ENCODE data around the gene SERPINB2. TPM values are rescaled to one million over a fixed set of nuclear protein-coding genes. Genes with fewer than 3 reads are reported as not detected.

The SERPINB2 gene
- total RNA-seq, 4 donors from 2014 or later, result 24.5 TPM; not detected in 3

- Histone ChIP-seq H3K27ac (replicated peaks in 1 of 4) (no peak overlapping the region), H3K9me3 (no peaks in the 10 kb centered on the region), H3K27me3 (no peaks in the 10 kb centered on the region), H3K4me1 (no peaks in the 10 kb centered on the region), H3K4me3 (no peak overlapping the region), H3K36me3 (no peaks in the 10 kb centered on the region)
- intact Hi-C loops (cut with DNase I), result no loop called here
- no peak for DNase-seq (ENCODE audit: extremely low spot score)
- 89% methylated on average over 2 of the region's 2 CpGs for WGBS
- TF ChIP-seq POLR2AphosphoS5 (IDR thresholded peaks at IDR 0.05) (no peak), EP300 (IDR thresholded peaks at IDR 0.05) (no peak), POLR2A (IDR thresholded peaks at IDR 0.05; ENCODE audit: low read depth) (no peak)
Observed at GRCh38 chr18:63889626-63890025, 2.1 kb downstream of the SERPINB2 start.

- intact Hi-C loops (cut with DNase I), result no loop called here
- 76% methylated on average over 6 of the region's 6 CpGs for WGBS
- H3K27me3 ChIP-seq, result no peaks in the 10 kb centered on the region
- H3K36me3 ChIP-seq, result no peaks in the 10 kb centered on the region
- no peaks in the 10 kb centered on the region for H3K4me1 ChIP-seq
- no peak for TF ChIP-seq EP300 (IDR thresholded peaks at IDR 0.05)
- no peak for TF ChIP-seq POLR2AphosphoS5 (IDR thresholded peaks at IDR 0.05)
- no peak for TF ChIP-seq CTCF (IDR thresholded peaks at IDR 0.05)
- TF ChIP-seq POLR2A (IDR thresholded peaks at IDR 0.05; ENCODE audit: low read depth), result no peak
- DNase-seq (ENCODE audit: extremely low spot score), result no peak
- no peaks in the 10 kb centered on the region for H3K9me3 ChIP-seq
- H3K27ac ChIP-seq (replicated peaks in 1 of 4), result no peak overlapping the region
- H3K4me3 ChIP-seq, result no peak overlapping the region
Observed at GRCh38 chr18:63890237-63890949, 2.9 kb downstream of the SERPINB2 start.

GRCh38 chr18:63890950-63891304 lies 3.4 kb downstream of the SERPINB2 start:
- DNase-seq (ENCODE audit: extremely low spot score), result no peak
- Histone ChIP-seq H3K4me3 (no peak overlapping the region), H3K36me3 (no peaks in the 10 kb centered on the region), H3K27ac (replicated peaks in 1 of 4) (no peak overlapping the region), H3K4me1 (no peaks in the 10 kb centered on the region), H3K27me3 (no peaks in the 10 kb centered on the region), H3K9me3 (no peaks in the 10 kb centered on the region)
- TF ChIP-seq POLR2AphosphoS5 (IDR thresholded peaks at IDR 0.05) (no peak), EP300 (IDR thresholded peaks at IDR 0.05) (no peak), CTCF (IDR thresholded peaks at IDR 0.05) (no peak), POLR2A (IDR thresholded peaks at IDR 0.05; ENCODE audit: low read depth) (no peak)
- intact Hi-C loops (cut with DNase I), result no loop called here
- 74% methylated on average over 5 of the region's 5 CpGs for WGBS

- WGBS, result 73% methylated on average over 4 of the region's 4 CpGs
- no peaks in the 10 kb centered on the region for H3K4me1 ChIP-seq
- no peak overlapping the region for H3K4me3 ChIP-seq
- DNase-seq (ENCODE audit: extremely low spot score), result no peak
- no peak for TF ChIP-seq EP300 (IDR thresholded peaks at IDR 0.05)
- no peak for TF ChIP-seq POLR2AphosphoS5 (IDR thresholded peaks at IDR 0.05)
- no peak for TF ChIP-seq CTCF (IDR thresholded peaks at IDR 0.05)
- no peak for TF ChIP-seq POLR2A (IDR thresholded peaks at IDR 0.05; ENCODE audit: low read depth)
- H3K36me3 ChIP-seq, result no peaks in the 10 kb centered on the region
- no peaks in the 10 kb centered on the region for H3K27me3 ChIP-seq
- no peaks in the 10 kb centered on the region for H3K9me3 ChIP-seq
- intact Hi-C loops (cut with DNase I), result no loop called here
- no peak overlapping the region for H3K27ac ChIP-seq (replicated peaks in 1 of 4)
Observed at GRCh38 chr18:63892566-63892965, 5.1 kb downstream of the SERPINB2 start.

- Histone ChIP-seq H3K27ac (replicated peaks in 1 of 4) (no peak overlapping the region), H3K36me3 (no peaks in the 10 kb centered on the region), H3K4me3 (no peak overlapping the region), H3K27me3 (no peaks in the 10 kb centered on the region), H3K4me1 (no peaks in the 10 kb centered on the region), H3K9me3 (no peaks in the 10 kb centered on the region)
- TF ChIP-seq EP300 (IDR thresholded peaks at IDR 0.05), result no peak
- no peak for TF ChIP-seq CTCF (IDR thresholded peaks at IDR 0.05)
- TF ChIP-seq POLR2AphosphoS5 (IDR thresholded peaks at IDR 0.05), result no peak
- TF ChIP-seq POLR2A (IDR thresholded peaks at IDR 0.05; ENCODE audit: low read depth), result no peak
- WGBS, result 66% methylated on average over 5 of the region's 6 CpGs
- DNase-seq (ENCODE audit: extremely low spot score), result no peak
- intact Hi-C loops (cut with DNase I), result no loop called here
Observed at GRCh38 chr18:63894106-63894772, 6.7 kb downstream of the SERPINB2 start.
